ENCODE results near the gene HTATIP2.

DNA sequence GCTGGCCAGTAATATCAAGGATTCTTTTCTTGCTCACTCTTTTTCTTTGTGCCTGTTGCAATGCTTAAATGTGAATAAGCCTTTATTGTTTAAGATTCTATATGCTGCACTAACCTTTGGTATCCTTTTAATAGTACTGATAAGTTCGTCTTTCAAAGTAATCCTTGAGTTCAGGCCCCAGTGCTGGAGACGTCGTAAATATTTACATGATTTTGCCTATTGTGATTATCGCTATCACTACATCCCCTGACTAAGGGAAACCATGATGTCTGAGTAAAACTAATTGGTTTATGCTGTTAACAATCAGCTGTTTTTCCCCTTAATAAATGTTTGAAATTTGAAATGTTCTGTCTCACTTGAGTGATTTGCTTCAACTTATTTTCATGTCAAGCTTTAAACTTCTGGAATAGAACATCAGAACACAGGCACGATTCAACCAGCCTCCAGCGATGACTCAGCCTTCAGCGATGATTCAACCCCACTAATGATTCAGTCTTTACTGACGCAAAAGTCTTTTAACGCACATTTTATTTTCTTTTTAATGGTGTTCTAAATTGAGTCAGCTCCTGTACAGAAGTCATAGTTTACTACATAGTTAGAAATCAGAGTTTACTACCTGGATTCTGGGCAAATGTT is 3.9 kb downstream of the HTATIP2 start:
- TF ChIP-seq, protein P1, sequence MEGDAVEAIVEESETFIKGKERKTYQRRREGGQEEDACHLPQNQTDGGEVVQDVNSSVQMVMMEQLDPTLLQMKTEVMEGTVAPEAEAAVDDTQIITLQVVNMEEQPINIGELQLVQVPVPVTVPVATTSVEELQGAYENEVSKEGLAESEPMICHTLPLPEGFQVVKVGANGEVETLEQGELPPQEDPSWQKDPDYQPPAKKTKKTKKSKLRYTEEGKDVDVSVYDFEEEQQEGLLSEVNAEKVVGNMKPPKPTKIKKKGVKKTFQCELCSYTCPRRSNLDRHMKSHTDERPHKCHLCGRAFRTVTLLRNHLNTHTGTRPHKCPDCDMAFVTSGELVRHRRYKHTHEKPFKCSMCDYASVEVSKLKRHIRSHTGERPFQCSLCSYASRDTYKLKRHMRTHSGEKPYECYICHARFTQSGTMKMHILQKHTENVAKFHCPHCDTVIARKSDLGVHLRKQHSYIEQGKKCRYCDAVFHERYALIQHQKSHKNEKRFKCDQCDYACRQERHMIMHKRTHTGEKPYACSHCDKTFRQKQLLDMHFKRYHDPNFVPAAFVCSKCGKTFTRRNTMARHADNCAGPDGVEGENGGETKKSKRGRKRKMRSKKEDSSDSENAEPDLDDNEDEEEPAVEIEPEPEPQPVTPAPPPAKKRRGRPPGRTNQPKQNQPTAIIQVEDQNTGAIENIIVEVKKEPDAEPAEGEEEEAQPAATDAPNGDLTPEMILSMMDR (IDR thresholded peaks at IDR 0.05): no peak
- TF ChIP-seq ZFX (IDR thresholded peaks at IDR 0.05; ENCODE audit: borderline replicate concordance): no peak

Measured in 22Rv1 (cell line).